ENCODE measurements around the gene ARL10. TPM values are rescaled to one million over a fixed set of nuclear protein-coding genes. Genes with fewer than 3 reads are reported as not detected.

ARL10 gene
- total RNA-seq, 1 donor from 2014 or later = 14.5 TPM

DNA sequence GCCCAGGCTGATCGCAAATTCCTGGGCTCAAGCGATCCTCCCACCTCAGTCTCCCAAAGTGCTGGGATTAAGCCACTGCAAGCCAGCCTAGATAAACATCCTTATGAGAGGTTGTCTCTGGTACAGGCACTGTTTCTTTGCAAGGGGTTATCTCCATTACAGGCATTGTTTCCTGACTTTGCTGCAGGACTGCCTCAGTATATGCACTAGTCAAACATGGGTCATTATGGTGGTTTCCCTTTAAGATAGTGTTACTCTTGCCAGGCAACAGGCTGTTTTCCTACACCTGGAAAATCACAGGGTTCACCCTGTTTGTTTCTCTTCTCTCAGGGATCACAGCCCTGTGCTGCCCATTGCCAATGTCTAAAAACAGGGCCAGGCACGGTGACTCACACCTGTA lies 58.9 kb downstream of the ARL10 start:
- Mint-ChIP-seq H3K36me3 (ENCODE audit: low read depth, unreplicated experiment) (no peaks in the 10 kb centered on the region), H3K27ac (ENCODE audit: unreplicated experiment) (no peak overlapping the region), H3K4me1 (ENCODE audit: unreplicated experiment) (no peaks in the 10 kb centered on the region), H3K27me3 (ENCODE audit: unreplicated experiment) (peaks cover 2% of the 10 kb centered on the region), H3K9me3 (ENCODE audit: unreplicated experiment) (no peaks in the 10 kb centered on the region), H3K4me3 (ENCODE audit: unreplicated experiment) (no peak overlapping the region)
- TF ChIP-seq, protein P1, sequence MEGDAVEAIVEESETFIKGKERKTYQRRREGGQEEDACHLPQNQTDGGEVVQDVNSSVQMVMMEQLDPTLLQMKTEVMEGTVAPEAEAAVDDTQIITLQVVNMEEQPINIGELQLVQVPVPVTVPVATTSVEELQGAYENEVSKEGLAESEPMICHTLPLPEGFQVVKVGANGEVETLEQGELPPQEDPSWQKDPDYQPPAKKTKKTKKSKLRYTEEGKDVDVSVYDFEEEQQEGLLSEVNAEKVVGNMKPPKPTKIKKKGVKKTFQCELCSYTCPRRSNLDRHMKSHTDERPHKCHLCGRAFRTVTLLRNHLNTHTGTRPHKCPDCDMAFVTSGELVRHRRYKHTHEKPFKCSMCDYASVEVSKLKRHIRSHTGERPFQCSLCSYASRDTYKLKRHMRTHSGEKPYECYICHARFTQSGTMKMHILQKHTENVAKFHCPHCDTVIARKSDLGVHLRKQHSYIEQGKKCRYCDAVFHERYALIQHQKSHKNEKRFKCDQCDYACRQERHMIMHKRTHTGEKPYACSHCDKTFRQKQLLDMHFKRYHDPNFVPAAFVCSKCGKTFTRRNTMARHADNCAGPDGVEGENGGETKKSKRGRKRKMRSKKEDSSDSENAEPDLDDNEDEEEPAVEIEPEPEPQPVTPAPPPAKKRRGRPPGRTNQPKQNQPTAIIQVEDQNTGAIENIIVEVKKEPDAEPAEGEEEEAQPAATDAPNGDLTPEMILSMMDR (IDR thresholded peaks at IDR 0.05; ENCODE audit: unreplicated experiment) = no peak
- DNase-seq (ENCODE audit: low spot score) = no peak

DNA sequence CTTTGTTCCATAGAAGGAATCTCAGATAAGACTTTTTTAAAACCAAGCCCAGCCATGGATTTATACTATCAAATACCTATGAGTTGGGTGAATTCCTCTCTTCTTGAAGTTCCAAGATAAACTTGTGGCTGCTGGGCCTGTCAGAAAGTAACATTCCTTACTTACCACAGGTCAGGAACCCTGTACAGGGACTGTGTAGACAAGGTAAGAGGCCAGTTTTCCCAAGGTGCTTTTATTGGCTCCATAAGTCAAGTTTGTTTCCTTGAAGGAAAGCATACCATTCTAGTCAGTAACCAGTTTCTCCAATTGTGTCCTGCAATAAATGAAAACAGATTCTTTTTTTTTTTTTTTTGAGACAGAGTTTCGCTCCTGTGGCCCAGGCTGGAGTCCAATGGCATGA lies 59.9 kb downstream of the ARL10 start:
- TF ChIP-seq, protein P1 (IDR thresholded peaks at IDR 0.05; ENCODE audit: unreplicated experiment) = no peak
- Mint-ChIP-seq H3K27ac (ENCODE audit: unreplicated experiment) (no peak overlapping the region), H3K36me3 (ENCODE audit: low read depth, unreplicated experiment) (no peaks in the 10 kb centered on the region), H3K4me3 (ENCODE audit: unreplicated experiment) (no peak overlapping the region), H3K27me3 (ENCODE audit: unreplicated experiment) (peaks cover 2% of the 10 kb centered on the region), H3K4me1 (ENCODE audit: unreplicated experiment) (no peaks in the 10 kb centered on the region), H3K9me3 (ENCODE audit: unreplicated experiment) (no peaks in the 10 kb centered on the region)
- DNase-seq (ENCODE audit: low spot score) = no peak

DNA sequence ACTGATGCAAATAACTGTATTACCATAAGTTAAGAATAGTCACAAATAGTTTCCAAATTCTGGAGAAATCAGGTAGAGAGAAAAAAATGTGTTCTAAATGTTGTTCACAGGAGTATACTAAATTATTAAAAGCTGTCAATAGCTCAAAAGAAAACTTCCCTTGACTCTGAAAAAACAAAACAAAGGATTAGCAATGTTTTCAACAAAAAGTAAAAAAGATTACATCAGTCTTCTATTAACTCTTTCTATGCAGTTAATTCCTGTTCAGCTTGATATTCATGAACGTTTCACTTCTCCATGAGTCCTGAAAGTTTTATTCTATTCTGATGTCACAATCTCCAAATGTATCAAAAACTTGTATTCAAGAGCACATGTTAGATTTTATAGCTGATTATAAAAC lies 60.5 kb downstream of the ARL10 start:
- Mint-ChIP-seq H3K9me3 (ENCODE audit: unreplicated experiment) (no peaks in the 10 kb centered on the region), H3K27me3 (ENCODE audit: unreplicated experiment) (peaks cover 2% of the 10 kb centered on the region), H3K36me3 (ENCODE audit: low read depth, unreplicated experiment) (no peaks in the 10 kb centered on the region), H3K4me1 (ENCODE audit: unreplicated experiment) (no peaks in the 10 kb centered on the region), H3K27ac (ENCODE audit: unreplicated experiment) (no peak overlapping the region), H3K4me3 (ENCODE audit: unreplicated experiment) (no peak overlapping the region)
- TF ChIP-seq, protein P1 (IDR thresholded peaks at IDR 0.05; ENCODE audit: unreplicated experiment) = no peak
- DNase-seq (ENCODE audit: low spot score) = no peak

DNA sequence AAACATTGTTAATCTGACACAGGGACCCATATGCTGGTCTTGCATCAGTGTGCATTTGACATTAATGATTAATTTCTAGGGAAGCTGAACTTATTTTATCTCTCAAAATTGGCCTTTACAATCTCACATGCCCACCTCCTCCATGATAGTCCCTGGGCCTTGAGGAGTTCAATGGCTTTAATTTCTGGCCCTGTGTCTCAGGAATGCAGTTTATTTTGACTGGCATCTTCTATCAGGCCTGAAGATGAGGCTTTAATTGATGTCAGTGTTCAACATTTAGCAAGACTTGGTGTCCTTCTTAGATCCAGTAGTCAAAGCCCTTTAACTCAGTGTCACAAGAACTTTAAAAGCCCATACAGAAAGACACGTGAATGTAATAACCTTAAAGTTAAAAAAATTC lies 61.6 kb downstream of the ARL10 start:
- Mint-ChIP-seq H3K27ac (ENCODE audit: unreplicated experiment) (no peak overlapping the region), H3K4me1 (ENCODE audit: unreplicated experiment) (no peaks in the 10 kb centered on the region)
- TF ChIP-seq, protein P1 (IDR thresholded peaks at IDR 0.05; ENCODE audit: unreplicated experiment) = no peak

DNA sequence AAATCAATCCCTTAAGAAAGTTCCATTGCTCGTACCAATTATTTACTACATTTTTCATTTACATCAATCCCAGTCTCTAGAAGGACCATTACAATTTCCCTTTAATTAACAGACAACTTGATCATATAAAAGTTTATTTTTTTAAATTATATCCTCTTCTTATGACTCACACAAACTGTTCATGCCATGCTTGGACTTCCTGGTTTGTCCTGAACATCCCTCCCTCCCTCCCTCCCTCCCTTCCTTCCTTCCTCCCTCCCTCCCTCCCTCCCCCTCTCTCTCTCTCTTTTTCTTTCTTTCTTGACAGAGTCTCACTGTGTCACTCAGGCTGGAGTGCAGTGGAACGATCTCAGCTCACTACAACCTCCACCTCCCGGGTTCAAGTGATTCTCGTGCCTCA lies 62.7 kb downstream of the ARL10 start:
- H3K27me3 Mint-ChIP-seq (ENCODE audit: unreplicated experiment) = peaks cover 7% of the 10 kb centered on the region
- no peak overlapping the region for H3K4me3 Mint-ChIP-seq (ENCODE audit: unreplicated experiment)
- TF ChIP-seq, protein P1 (IDR thresholded peaks at IDR 0.05; ENCODE audit: unreplicated experiment) = no peak
- peaks cover 4% of the 10 kb centered on the region for H3K36me3 Mint-ChIP-seq (ENCODE audit: low read depth, unreplicated experiment)
- peaks cover 6% of the 10 kb centered on the region for H3K9me3 Mint-ChIP-seq (ENCODE audit: unreplicated experiment)
- no peak for DNase-seq (ENCODE audit: low spot score)
- no peak overlapping the region for H3K27ac Mint-ChIP-seq (ENCODE audit: unreplicated experiment)
- no peaks in the 10 kb centered on the region for H3K4me1 Mint-ChIP-seq (ENCODE audit: unreplicated experiment)

More for the DNA sequence above, 61.6 kb downstream of the ARL10 start:
- no peak overlapping the region for H3K4me3 Mint-ChIP-seq (ENCODE audit: unreplicated experiment)
- no peaks in the 10 kb centered on the region for H3K36me3 Mint-ChIP-seq (ENCODE audit: low read depth, unreplicated experiment)
- DNase-seq (ENCODE audit: low spot score) = no peak
- H3K9me3 Mint-ChIP-seq (ENCODE audit: unreplicated experiment) = no peaks in the 10 kb centered on the region
- H3K27me3 Mint-ChIP-seq (ENCODE audit: unreplicated experiment) = peaks cover 3% of the 10 kb centered on the region

All from endothelial cell (in vitro differentiated cells).